Right lobe of liver (tissue), 4 donors: Measurements from ENCODE around the gene C20orf173.

Experiments
- POLR2A ChIP-seq: fragments of 450-650 bp; IDR thresholded peaks from one replicate; pipeline ENCODE4 v1.6.1; 2017; ENCODE audit warnings: antibody characterized with exemption, mild to moderate bottlenecking
- TF ChIP-seq, protein P1 (sequence below), 4 donors: fragments of 200-600 bp in 3 of 4; fragments of 450-650 bp in 1 of 4; IDR thresholded peaks; one replicate each; pipeline versions ENCODE4 v1.5.1 to v1.8.0; 2016 to 2022; ENCODE audit warnings: antibody characterized with exemption in 4 of 4, mild to moderate bottlenecking in 2 of 4
- donor health status: DM: no; HTN: no; CAD: no.
- donor health status: DM: no; HTN: no; CAD: no.
- donor health status: DM: no; HTN: yes; CAD: no.

DNA sequence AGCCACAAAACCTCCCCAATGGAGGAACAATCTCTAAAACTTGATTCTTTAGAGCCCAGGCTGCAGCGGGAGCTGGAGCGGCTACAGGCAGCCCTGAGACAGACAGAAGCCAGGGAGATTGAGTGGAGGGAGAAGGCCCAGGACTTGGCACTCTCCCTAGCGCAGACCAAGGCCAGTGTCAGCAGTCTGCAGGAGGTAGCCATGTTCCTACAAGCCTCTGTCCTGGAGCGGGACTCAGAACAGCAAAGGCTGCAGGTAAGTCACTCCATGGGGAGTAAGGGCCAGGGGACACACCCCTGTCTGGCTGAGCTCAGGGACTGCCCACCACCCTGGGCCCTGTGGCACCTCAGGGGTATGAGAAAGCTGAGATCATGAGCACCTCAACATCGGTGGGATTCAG is 24.7 kb downstream of the C20orf173 start:
- TF ChIP-seq POLR2A, result no peak
- TF ChIP-seq, protein P1, sequence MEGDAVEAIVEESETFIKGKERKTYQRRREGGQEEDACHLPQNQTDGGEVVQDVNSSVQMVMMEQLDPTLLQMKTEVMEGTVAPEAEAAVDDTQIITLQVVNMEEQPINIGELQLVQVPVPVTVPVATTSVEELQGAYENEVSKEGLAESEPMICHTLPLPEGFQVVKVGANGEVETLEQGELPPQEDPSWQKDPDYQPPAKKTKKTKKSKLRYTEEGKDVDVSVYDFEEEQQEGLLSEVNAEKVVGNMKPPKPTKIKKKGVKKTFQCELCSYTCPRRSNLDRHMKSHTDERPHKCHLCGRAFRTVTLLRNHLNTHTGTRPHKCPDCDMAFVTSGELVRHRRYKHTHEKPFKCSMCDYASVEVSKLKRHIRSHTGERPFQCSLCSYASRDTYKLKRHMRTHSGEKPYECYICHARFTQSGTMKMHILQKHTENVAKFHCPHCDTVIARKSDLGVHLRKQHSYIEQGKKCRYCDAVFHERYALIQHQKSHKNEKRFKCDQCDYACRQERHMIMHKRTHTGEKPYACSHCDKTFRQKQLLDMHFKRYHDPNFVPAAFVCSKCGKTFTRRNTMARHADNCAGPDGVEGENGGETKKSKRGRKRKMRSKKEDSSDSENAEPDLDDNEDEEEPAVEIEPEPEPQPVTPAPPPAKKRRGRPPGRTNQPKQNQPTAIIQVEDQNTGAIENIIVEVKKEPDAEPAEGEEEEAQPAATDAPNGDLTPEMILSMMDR (IDR thresholded peaks at IDR 0.05), result no peak
